Keratinocyte (primary cell): ENCODE results near the gene CTCF.

Source experiments
- CTCF ChIP-seq, 3 experiments: IDR thresholded peaks in 1 of 3; conservative IDR thresholded peaks in 1 of 3; optimal IDR thresholded peaks in 1 of 3; 2 replicates in 2 of 3; 3 replicates in 1 of 3; pipeline versions ENCODE3 to v1.5.1; 2011; ENCODE audit warnings: low read length in 3 of 3, mild to moderate bottlenecking in 3 of 3, moderate library complexity in 2 of 3, control low read depth in 1 of 3, inconsistent platforms in 1 of 3; ENCODE audit not compliant: insufficient read depth in 2 of 3; ENCODE audit errors: extremely low read depth in 1 of 3
- EZH2 ChIP-seq: IDR thresholded peaks from one replicate; pipeline ENCODE4 v1.6.1; 2012; ENCODE audit warnings: inconsistent platforms, mild to moderate bottlenecking, low read length, moderate library complexity

- TF ChIP-seq EZH2 (no peak), CTCF (optimal IDR thresholded peaks at IDR 0.05 in 1 of 3, IDR thresholded peaks at IDR 0.05 in 1 of 3, conservative IDR thresholded peaks at IDR 0.05 in 1 of 3; ENCODE audit: extremely low read depth in 1 of 3, insufficient read depth in 2 of 3, low read length in 3 of 3) (no peak)
These were observed 46.0 kb downstream of the CTCF start for GRCh38 chr16:67608364-67608763.
